HEK293 (cell line): ENCODE data around the gene CDR2L.

Source experiments
- BCL11B ChIP-seq: fragments of 450-650 bp; formaldehyde crosslinking; IDR thresholded peaks from 2 replicates; pipeline ENCODE4 v1.5.1; 2016; ENCODE audit warnings: low read depth, missing biosample characterization, missing genetic modification characterization
- GLI2 ChIP-seq: fragments of 450-650 bp; formaldehyde crosslinking; IDR thresholded peaks from 2 replicates; pipeline ENCODE4; 2017; ENCODE audit warnings: missing biosample characterization, missing genetic modification characterization, low read depth, borderline replicate concordance
- HOXA7 ChIP-seq: sonication (generic); formaldehyde crosslinking; IDR thresholded peaks from 2 replicates; pipeline ENCODE4 v1.8.1; 2022; ENCODE audit warnings: missing genetic modification reagents, borderline replicate concordance
- OSR2 ChIP-seq: fragments of 450-650 bp; formaldehyde crosslinking; IDR thresholded peaks from 2 replicates; pipeline ENCODE4 v1.5.1; 2016; ENCODE audit warnings: missing biosample characterization, missing genetic modification characterization
- PRDM1 ChIP-seq: fragments of 450-650 bp; formaldehyde crosslinking; IDR thresholded peaks from 2 replicates; pipeline ENCODE4; 2016; ENCODE audit warnings: missing biosample characterization, missing genetic modification characterization
- RBAK ChIP-seq: fragments of 450-650 bp; formaldehyde crosslinking; IDR thresholded peaks from 2 replicates; pipeline ENCODE4 v1.5.1; 2016; ENCODE audit warnings: missing biosample characterization, missing genetic modification characterization
- SCRT2 ChIP-seq: fragments of 450-650 bp; formaldehyde crosslinking; IDR thresholded peaks from 2 replicates; pipeline ENCODE4 v1.5.1; 2016; ENCODE audit warnings: missing biosample characterization, missing genetic modification characterization
- SETDB1 ChIP-seq: IDR thresholded peaks from one replicate; pipeline ENCODE4 v1.6.1; 2017; ENCODE audit warnings: mild to moderate bottlenecking, low read length, moderate library complexity, mixed read lengths; ENCODE audit not compliant: insufficient read length
- TRIM28 ChIP-seq: IDR thresholded peaks from 2 replicates; pipeline ENCODE4 v1.6.1; 2011; ENCODE audit warnings: low read length, control low read depth, borderline replicate concordance
- YY2 ChIP-seq: fragments of 450-650 bp; formaldehyde crosslinking; IDR thresholded peaks from 2 replicates; pipeline ENCODE4 v1.5.1; 2016; ENCODE audit warnings: missing biosample characterization, missing genetic modification characterization
- ZBTB26 ChIP-seq: fragments of 450-650 bp; formaldehyde crosslinking; optimal IDR thresholded peaks from 2 replicates; pipeline ENCODE3; 2016; ENCODE audit warnings: missing biosample characterization, mild to moderate bottlenecking, missing genetic modification characterization
- ZBTB6 ChIP-seq: fragments of 450-650 bp; formaldehyde crosslinking; IDR thresholded peaks from 2 replicates; pipeline ENCODE4 v1.5.1; 2017; ENCODE audit warnings: missing biosample characterization, missing genetic modification characterization
- ZNF10 ChIP-seq: fragments of 450-650 bp; formaldehyde crosslinking; IDR thresholded peaks from 2 replicates; pipeline ENCODE4 v1.5.1; 2017; ENCODE audit warnings: missing biosample characterization, missing genetic modification characterization
- ZNF112 ChIP-seq: fragments of 450-650 bp; formaldehyde crosslinking; IDR thresholded peaks from 2 replicates; pipeline ENCODE4 v1.5.0; 2017; ENCODE audit warnings: missing biosample characterization, missing genetic modification characterization
- ZNF121 ChIP-seq: fragments of 450-650 bp; formaldehyde crosslinking; IDR thresholded peaks from 2 replicates; pipeline ENCODE4 v1.5.1; 2016; ENCODE audit warnings: missing biosample characterization, missing genetic modification characterization
- ZNF174 ChIP-seq: fragments of 450-650 bp; formaldehyde crosslinking; IDR thresholded peaks from 2 replicates; pipeline ENCODE4 v1.5.0; 2017; ENCODE audit warnings: missing biosample characterization, mild to moderate bottlenecking, missing genetic modification characterization
- ZNF175 ChIP-seq: fragments of 450-650 bp; formaldehyde crosslinking; IDR thresholded peaks from 2 replicates; pipeline ENCODE4 v1.5.1; 2016; ENCODE audit warnings: missing biosample characterization, missing genetic modification characterization
- ZNF248 ChIP-seq: fragments of 450-650 bp; formaldehyde crosslinking; IDR thresholded peaks from 2 replicates; pipeline ENCODE4 v1.5.1; 2017; ENCODE audit warnings: missing biosample characterization, missing genetic modification characterization
- ZNF266 ChIP-seq: fragments of 450-650 bp; formaldehyde crosslinking; IDR thresholded peaks from 2 replicates; pipeline ENCODE4 v1.5.1; 2016; ENCODE audit warnings: missing biosample characterization, missing genetic modification characterization, low read depth
- ZNF335 ChIP-seq: fragments of 450-650 bp; formaldehyde crosslinking; conservative IDR thresholded peaks from 2 replicates; pipeline ENCODE4 v1.5.1; 2016; ENCODE audit warnings: missing biosample characterization, missing genetic modification characterization
- ZNF423 ChIP-seq: fragments of 450-650 bp; formaldehyde crosslinking; IDR thresholded peaks from 2 replicates; pipeline ENCODE4 v1.5.1; 2016; ENCODE audit warnings: missing biosample characterization, missing genetic modification characterization
- ZNF48 ChIP-seq: fragments of 450-650 bp; formaldehyde crosslinking; IDR thresholded peaks from 2 replicates; pipeline ENCODE4 v1.5.1; 2016; ENCODE audit warnings: missing biosample characterization, missing genetic modification characterization
- ZNF521 ChIP-seq: fragments of 450-650 bp; formaldehyde crosslinking; IDR thresholded peaks from 2 replicates; pipeline ENCODE4 v1.5.1; 2017; ENCODE audit warnings: missing biosample characterization, mild to moderate bottlenecking, missing genetic modification characterization
- ZNF549 ChIP-seq: fragments of 450-650 bp; IDR thresholded peaks from 2 replicates; pipeline ENCODE4 v1.5.1; 2018; ENCODE audit warnings: missing biosample characterization, missing genetic modification characterization, mild to moderate bottlenecking, inconsistent platforms, moderate library complexity
- ZNF555 ChIP-seq: fragments of 450-650 bp; formaldehyde crosslinking; conservative IDR thresholded peaks from 2 replicates; pipeline ENCODE4 v1.5.1; 2017; ENCODE audit warnings: missing biosample characterization, mild to moderate bottlenecking, missing genetic modification characterization, inconsistent platforms
- ZNF561 ChIP-seq: fragments of 450-650 bp; IDR thresholded peaks from 2 replicates; pipeline ENCODE4 v1.5.1; 2018; ENCODE audit warnings: missing biosample characterization, missing genetic modification characterization, borderline replicate concordance
- ZNF610 ChIP-seq: fragments of 450-650 bp; formaldehyde crosslinking; IDR thresholded peaks from 2 replicates; pipeline ENCODE4 v1.5.1; 2016; ENCODE audit warnings: missing biosample characterization, missing genetic modification characterization, borderline replicate concordance
- ZNF624 ChIP-seq: fragments of 450-650 bp; formaldehyde crosslinking; IDR thresholded peaks from 2 replicates; pipeline ENCODE4 v1.5.1; 2017; ENCODE audit warnings: missing biosample characterization, missing genetic modification characterization
- ZNF76 ChIP-seq: fragments of 450-650 bp; formaldehyde crosslinking; IDR thresholded peaks from 2 replicates; pipeline ENCODE4; 2016; ENCODE audit warnings: low read depth, missing biosample characterization, missing genetic modification characterization, borderline replicate concordance
- ZNF837 ChIP-seq: fragments of 450-650 bp; formaldehyde crosslinking; IDR thresholded peaks from 2 replicates; pipeline ENCODE4 v1.5.1; 2016; ENCODE audit warnings: missing biosample characterization, missing genetic modification characterization
- TF ChIP-seq, protein P1 (sequence below): fragments of 450-650 bp; formaldehyde crosslinking; IDR thresholded peaks from 2 replicates; pipeline ENCODE4 v1.5.1; 2016; ENCODE audit warnings: missing biosample characterization, missing genetic modification characterization
- TF ChIP-seq, protein P2 (sequence below): fragments of 450-650 bp; formaldehyde crosslinking; IDR thresholded peaks from 2 replicates; pipeline ENCODE4 v1.5.1; 2016; ENCODE audit warnings: missing biosample characterization, missing genetic modification characterization
- TF ChIP-seq, protein P3 (sequence below): fragments of 450-650 bp; formaldehyde crosslinking; IDR thresholded peaks from 2 replicates; pipeline ENCODE4 v1.5.1; 2016; ENCODE audit warnings: missing biosample characterization, missing genetic modification characterization
- TF ChIP-seq, protein P4 (sequence below): fragments of 450-650 bp; formaldehyde crosslinking; IDR thresholded peaks from 2 replicates; pipeline ENCODE4 v1.5.1; 2017; ENCODE audit warnings: missing biosample characterization, mild to moderate bottlenecking, missing genetic modification characterization, moderate library complexity

Gene CDR2L

GRCh38 chr17:75008373-75008772 is 20.9 kb downstream of the CDR2L start (continued):
- TF ChIP-seq HOXA7 (CRISPR knock-in tag) (no peak), SCRT2 (tag by site-specific recombination) (peak; percentile 64), ZNF48 (tag by site-specific recombination) (no peak), ZNF248 (tag by site-specific recombination) (no peak), TRIM28 (no peak), OSR2 (tag by site-specific recombination) (no peak), ZNF10 (no peak), ZNF266 (tag by site-specific recombination) (no peak), ZNF837 (tag by site-specific recombination) (no peak), ZNF335 (tag by site-specific recombination) (no peak), ZNF521 (no peak), ZNF175 (tag by site-specific recombination) (no peak), PRDM1 (tag by site-specific recombination) (no peak), ZNF174 (tag by site-specific recombination) (no peak), ZNF549 (no peak), GLI2 (no peak), ZBTB6 (tag by site-specific recombination) (no peak), BCL11B (no peak), ZNF610 (no peak), ZNF121 (tag by site-specific recombination) (peak; percentile 99), ZNF112 (tag by site-specific recombination) (no peak), RBAK (tag by site-specific recombination) (no peak), ZNF561 (tag by site-specific recombination) (no peak), ZBTB26 (tag by site-specific recombination) (no peak), YY2 (tag by site-specific recombination) (no peak), ZNF624 (tag by site-specific recombination) (no peak), ZNF555 (no peak), ZNF423 (tag by site-specific recombination) (no peak), ZNF76 (tag by site-specific recombination) (no peak), SETDB1 (no peak)
- TF ChIP-seq, protein P1, sequence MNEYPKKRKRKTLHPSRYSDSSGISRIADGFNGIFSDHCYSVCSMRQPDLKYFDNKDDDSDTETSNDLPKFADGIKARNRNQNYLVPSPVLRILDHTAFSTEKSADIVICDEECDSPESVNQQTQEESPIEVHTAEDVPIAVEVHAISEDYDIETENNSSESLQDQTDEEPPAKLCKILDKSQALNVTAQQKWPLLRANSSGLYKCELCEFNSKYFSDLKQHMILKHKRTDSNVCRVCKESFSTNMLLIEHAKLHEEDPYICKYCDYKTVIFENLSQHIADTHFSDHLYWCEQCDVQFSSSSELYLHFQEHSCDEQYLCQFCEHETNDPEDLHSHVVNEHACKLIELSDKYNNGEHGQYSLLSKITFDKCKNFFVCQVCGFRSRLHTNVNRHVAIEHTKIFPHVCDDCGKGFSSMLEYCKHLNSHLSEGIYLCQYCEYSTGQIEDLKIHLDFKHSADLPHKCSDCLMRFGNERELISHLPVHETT (tag by site-specific recombination): no peak
- TF ChIP-seq, protein P2, sequence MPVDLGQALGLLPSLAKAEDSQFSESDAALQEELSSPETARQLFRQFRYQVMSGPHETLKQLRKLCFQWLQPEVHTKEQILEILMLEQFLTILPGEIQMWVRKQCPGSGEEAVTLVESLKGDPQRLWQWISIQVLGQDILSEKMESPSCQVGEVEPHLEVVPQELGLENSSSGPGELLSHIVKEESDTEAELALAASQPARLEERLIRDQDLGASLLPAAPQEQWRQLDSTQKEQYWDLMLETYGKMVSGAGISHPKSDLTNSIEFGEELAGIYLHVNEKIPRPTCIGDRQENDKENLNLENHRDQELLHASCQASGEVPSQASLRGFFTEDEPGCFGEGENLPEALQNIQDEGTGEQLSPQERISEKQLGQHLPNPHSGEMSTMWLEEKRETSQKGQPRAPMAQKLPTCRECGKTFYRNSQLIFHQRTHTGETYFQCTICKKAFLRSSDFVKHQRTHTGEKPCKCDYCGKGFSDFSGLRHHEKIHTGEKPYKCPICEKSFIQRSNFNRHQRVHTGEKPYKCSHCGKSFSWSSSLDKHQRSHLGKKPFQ (tag by site-specific recombination): peak; percentile 62; the same call in 1 of the 2 replicates
- TF ChIP-seq, protein P3, sequence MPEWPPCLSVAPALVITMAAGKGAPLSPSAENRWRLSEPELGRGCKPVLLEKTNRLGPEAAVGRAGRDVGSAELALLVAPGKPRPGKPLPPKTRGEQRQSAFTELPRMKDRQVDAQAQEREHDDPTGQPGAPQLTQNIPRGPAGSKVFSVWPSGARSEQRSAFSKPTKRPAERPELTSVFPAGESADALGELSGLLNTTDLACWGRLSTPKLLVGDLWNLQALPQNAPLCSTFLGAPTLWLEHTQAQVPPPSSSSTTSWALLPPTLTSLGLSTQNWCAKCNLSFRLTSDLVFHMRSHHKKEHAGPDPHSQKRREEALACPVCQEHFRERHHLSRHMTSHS (tag by site-specific recombination): no peak
- TF ChIP-seq, protein P4, sequence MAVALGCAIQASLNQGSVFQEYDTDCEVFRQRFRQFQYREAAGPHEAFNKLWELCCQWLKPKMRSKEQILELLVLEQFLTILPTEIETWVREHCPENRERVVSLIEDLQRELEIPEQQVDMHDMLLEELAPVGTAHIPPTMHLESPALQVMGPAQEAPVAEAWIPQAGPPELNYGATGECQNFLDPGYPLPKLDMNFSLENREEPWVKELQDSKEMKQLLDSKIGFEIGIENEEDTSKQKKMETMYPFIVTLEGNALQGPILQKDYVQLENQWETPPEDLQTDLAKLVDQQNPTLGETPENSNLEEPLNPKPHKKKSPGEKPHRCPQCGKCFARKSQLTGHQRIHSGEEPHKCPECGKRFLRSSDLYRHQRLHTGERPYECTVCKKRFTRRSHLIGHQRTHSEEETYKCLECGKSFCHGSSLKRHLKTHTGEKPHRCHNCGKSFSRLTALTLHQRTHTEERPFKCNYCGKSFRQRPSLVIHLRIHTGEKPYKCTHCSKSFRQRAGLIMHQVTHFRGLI (tag by site-specific recombination): no peak
